Embryonic facial prominence (tissue), 1 donor: Measurements from ENCODE around the gene OR51E1.

ENCODE experiments used
- DNase-seq: peaks from one replicate; pipeline ENCODE4 v3.0.0-alpha.2; 2016; ENCODE audit errors: extremely low spot score

The OR51E1 gene

GRCh38 chr11:4654635-4655369, 11.0 kb downstream of the OR51E1 start:
- no peak for DNase-seq

GRCh38 chr11:4658629-4659445, 15.1 kb downstream of the OR51E1 start:
- DNase-seq = no peak

GRCh38 chr11:4662876-4663275, 19.1 kb downstream of the OR51E1 start:
- DNase-seq = no peak

GRCh38 chr11:4664183-4664582, 20.4 kb downstream of the OR51E1 start:
- DNase-seq = no peak

GRCh38 chr11:4664786-4665185, 21.0 kb downstream of the OR51E1 start:
- no peak for DNase-seq

GRCh38 chr11:4665424-4665823, 21.6 kb downstream of the OR51E1 start:
- no peak for DNase-seq

GRCh38 chr11:4671741-4672140, 28.0 kb downstream of the OR51E1 start:
- no peak for DNase-seq

- DNase-seq = no peak
These were observed 28.7 kb downstream of the OR51E1 start for GRCh38 chr11:4672470-4672869.

GRCh38 chr11:4673781-4674180, 30.0 kb downstream of the OR51E1 start:
- DNase-seq = no peak

GRCh38 chr11:4677948-4678347, 34.2 kb downstream of the OR51E1 start:
- DNase-seq = no peak

GRCh38 chr11:4680341-4680740, 36.6 kb downstream of the OR51E1 start:
- DNase-seq = no peak

GRCh38 chr11:4682623-4683419, 39.0 kb downstream of the OR51E1 start:
- DNase-seq = no peak

- DNase-seq = no peak
These were observed 41.0 kb downstream of the OR51E1 start for GRCh38 chr11:4684631-4685285.

GRCh38 chr11:4695442-4695841, 51.7 kb downstream of the OR51E1 start:
- DNase-seq = no peak

- DNase-seq = no peak
These were observed 53.8 kb downstream of the OR51E1 start, which contains the start of gene OR51E2 for GRCh38 chr11:4697585-4697984. TSS of gene OR51E2 (minus strand) at chr11:4697853. CDS start at chr11:4682711, 15,142 bp downstream.

GRCh38 chr11:4699697-4700435, 56.1 kb downstream of the OR51E1 start:
- DNase-seq = no peak

GRCh38 chr11:4700436-4700820, 56.6 kb downstream of the OR51E1 start:
- DNase-seq = no peak

- DNase-seq = no peak
These were observed 60.4 kb downstream of the OR51E1 start, which contains the start of gene MMP26 for GRCh38 chr11:4704054-4704789. TSS of gene MMP26 (plus strand) at chr11:4704784.

GRCh38 chr11:4704790-4705334, 61.1 kb downstream of the OR51E1 start:
- DNase-seq = no peak
